ENCODE results near the gene NARF.

GRCh38 chr17:82463391-82463790, 4.8 kb downstream of the NARF start:
- TF ChIP-seq CTCF (optimal IDR thresholded peaks at IDR 0.05 in 1 of 3, IDR thresholded peaks at IDR 0.05 in 1 of 3, conservative IDR thresholded peaks at IDR 0.05 in 1 of 3; ENCODE audit: extremely low read depth in 1 of 3, insufficient read depth in 2 of 3, low read length in 3 of 3), result no peak
- TF ChIP-seq EZH2 (IDR thresholded peaks at IDR 0.05; ENCODE audit: low read length), result no peak

All from keratinocyte (primary cell).